ELR (cell line): ENCODE results near the gene UBXN11.
"Not testable (repeated sequence)": the region's sequence is repeated elsewhere in the genome, so short reads cannot be mapped to it uniquely, and the experiment has no call there.

ENCODE experiments used
- DNase-seq: peaks from one replicate; pipeline ENCODE4 v3.0.0-alpha.2; 2015; ENCODE audit warnings: low read depth

Gene UBXN11

DNA sequence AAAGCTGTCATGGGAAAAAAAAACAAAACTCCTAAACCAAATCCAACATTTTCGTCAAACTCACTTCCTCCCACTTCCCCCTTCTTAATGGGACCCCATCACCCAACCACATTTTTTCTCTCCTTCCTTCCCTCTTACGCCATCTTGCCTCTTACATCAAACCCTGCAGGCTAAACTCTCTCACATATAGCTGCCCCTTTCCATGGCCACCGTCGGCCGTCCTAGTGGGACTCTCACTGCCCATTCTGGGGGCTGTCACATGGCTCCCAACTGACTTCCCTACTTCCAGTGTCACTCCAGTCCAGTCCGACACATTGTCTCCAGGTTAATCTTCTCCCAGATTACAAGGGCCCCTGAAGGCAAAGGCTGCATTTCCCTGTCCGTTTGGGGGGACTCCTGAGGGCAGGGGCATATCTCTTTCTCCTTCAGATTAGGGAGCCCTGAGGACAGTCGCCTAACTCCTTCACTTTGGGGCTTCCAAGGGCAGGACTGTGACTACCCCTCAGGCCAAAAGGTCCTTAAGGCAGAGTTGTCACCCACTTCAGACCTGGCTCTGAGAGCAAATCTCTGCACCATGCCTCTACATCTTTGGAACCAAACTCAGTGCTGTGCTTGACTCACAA, 658 bp downstream of the UBXN11 start:
- no peak for DNase-seq

DNA sequence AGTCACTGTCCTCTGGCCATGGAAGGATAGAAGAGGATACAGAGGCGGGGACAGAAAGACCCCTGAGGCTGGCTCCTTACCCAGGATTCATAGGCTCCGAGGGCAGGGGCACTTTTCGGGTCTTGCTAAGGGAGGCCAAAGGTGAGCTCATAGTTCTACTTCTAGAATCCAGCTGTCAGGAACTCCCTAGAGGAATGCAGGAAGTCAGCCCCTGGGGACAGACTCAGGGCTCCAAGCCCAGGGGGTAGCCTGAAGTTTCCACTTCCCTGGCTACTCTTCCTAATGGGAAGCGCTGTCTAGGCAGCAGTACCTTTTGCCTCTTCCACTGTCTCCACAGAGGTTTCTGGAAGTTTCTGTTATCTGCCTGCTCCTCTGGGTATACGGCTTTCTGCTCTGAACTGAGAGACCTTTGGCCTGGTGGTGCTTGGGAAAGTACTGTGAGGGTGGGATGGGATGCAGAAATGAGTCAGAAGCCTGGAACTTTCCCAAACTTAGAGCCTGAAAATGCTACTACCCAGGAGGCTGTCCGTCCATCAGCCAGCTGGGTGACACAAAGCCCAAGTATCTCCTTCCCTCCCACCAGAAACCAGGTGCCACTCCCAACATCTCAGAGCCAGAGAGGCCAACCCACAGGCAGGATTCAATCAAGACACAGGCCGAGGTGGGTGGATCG, 3.6 kb downstream of the UBXN11 start:
- peak; percentile 82 for DNase-seq

DNA sequence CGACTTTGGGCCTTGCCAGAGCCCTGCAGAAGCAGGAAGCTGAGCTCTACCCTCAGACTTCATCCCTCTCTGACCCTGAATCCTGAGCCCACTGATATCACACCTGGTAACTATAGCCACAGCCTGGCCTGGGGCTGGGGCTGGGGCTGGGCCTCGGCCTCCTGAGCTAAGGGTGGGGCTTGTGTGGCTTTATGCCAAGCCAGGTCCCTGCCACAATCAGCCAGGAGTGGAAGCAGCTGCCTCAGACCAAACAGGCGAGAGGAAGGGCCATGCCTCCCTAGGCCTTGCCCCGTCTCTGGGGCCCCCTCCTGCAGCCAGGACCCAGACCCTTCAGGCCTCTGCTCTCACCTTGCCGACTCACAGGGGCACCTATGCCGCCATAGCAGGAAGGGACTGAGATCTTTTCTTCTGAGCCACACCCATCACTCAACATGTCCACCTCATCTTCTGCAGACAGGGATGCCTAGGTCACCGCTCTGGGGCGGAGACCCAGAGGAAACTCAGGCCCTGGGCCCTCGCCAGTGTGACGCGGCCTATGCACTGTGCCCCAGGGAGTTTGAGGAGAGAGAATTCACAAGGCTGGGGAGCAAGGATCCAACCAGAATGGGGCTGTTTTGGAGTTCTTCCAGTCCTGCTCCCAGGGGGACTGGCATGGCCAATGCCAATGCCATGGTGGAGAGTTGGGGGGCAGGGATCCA, 5.7 kb downstream of the UBXN11 start:
- DNase-seq = no peak

DNA sequence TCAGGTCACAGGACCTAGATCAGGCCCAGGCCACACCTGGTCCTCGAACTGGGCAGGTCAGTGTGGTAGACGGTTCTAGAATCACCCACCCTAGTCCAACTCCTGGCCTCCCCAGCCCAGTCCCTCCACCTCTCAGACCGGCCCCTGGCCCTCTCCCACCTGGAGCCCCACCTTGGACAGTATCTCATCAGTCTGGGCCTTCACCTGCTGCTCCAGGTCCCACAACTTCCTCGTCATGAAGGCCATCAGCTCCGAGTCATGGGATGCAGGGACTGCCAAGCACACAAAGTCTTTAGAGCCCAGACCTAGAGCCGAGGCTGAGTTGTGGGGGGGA, 8.7 kb downstream of the UBXN11 start:
- DNase-seq = no peak

DNA sequence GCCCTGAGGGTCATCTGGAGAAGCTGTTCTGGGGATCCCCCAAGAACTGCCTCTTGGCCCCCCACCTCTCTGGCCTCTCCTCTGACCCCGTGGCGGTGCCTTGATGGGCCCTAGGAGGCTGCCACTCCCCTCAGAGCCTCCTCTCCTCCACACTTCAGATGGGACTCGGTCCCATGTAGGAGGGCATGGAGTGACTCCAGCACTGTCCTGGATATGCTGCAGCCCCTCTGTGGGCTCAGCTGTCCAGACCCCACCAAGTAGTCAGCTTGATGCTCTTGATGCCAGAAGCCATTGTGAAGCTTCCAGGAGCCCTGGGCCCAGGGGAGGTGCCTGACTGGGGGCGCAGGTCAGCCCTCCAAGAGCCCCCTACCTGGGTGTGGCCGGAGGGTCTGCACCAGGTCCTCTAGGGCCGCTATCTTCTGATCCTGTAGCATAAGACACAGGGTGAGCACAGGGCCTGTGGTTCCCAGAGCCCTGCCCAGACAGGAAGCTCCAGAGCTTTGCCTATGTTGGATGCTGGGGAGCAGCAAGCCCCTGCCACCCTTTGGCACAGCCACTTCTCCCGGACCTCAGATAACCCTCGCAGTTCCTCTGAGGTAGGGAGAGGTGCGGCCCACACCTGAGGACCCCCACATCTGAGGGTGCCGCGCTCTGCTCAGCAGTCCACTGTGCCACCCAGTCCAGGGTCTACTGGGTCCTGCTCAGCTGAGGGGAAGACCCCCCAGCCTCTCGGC, 9.2 kb downstream of the UBXN11 start:
- DNase-seq = no peak

DNA sequence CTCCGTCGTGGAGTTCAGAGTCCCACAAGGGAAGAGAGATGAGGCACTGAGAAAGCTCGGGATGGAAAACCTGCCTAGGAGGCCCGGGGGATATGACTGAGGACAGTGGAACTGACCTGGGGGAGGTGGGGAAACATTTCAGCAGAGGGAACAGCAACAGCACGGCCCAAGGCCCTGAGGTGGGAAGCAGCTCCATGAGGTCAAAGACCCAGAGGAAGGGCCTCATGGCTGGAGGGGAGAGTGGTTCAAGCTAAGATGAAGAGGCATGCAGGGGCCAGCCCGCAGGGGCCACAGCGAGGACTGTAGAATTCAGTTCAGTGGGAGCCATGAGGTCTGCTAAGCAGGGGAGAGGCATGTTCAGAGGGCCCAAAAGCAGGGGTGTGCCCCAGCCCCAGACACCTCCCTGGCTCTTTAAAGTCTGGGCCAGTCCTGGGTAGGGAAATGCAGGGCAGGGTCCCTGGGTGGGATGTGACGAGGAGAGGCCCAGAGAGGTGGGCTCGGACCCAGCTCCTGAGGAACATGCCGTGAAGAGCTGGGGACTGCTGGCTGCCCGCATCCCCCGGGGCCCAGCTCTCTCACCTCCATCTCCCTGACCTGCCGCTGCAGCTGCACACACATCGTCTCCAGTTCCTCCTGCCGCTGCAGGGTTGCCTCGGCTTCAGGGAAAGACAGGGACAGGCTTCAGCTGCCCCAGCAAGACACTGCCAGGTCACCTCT, 9.9 kb downstream of the UBXN11 start:
- DNase-seq = no peak

DNA sequence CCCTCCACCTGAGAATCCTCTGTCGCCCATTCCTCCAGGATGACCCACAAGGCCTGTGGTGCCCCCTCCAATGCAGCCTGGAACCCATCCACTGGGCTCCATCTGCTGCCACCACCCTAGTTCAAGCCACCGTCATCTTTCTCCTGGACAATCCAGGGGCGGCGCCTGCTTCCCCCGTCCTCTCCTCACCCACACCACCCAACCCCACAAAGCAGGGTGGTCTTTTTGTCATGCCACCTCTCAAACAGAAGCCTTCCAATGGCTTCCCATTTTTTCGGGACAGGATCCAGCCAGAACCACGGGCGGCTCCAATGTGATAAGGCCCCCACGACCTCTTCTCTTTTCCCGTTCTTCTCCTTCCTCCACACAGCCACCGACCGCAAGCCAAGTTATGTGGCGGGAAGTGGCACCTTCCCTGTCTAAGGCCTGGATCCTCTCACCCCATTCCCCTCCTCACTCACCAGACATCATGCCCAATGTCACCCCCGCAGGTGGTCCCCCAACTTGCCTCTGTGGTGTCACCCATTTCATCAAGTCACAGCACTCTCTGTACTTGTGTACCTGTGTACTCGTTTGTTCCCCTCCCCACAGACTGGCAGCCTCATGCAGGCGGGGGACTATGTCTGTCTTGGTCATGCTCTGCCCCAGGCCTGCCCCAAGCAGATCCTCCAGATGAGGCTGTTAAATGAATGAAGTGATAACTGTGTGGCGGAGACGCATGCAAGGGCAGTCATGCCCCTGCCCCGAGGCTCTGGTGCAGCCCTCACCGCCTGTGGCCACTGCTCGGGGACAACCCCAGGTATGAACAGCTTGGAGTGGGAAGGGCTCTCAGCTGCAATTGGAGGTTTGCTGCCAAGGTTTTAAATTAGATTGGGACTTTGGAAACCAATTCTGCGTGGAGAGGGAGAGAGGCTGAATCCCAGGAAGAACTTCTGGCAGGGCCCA, 11.0 kb downstream of the UBXN11 start:
- DNase-seq = no peak

DNA sequence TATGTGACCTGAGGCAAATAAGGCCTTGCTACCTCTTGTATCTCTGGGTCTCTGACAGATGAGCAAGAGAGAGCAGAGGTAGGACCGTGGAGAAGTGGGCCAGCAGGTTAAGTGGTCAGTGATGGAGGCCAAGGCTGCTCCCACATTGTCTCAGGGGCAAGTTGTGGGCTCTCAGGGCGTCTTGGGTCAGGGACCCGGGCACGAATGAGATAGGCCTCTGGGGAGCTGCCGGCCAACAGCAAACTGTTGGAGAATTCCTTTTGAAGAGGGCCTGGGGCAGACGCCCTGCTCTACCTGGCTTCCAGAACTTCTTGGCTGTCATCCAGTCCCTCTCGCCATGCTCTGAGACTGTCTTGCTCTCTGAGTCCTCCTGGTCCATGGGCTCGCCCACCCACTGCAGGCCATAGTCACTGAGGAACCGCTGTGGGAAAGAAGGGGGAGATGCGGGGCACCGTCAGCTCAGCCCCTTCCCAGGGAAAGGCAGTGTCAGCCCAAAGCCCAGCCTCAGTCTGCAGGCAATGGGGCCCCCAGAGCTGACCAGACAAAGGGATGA, 12.4 kb downstream of the UBXN11 start:
- DNase-seq = no peak

DNA sequence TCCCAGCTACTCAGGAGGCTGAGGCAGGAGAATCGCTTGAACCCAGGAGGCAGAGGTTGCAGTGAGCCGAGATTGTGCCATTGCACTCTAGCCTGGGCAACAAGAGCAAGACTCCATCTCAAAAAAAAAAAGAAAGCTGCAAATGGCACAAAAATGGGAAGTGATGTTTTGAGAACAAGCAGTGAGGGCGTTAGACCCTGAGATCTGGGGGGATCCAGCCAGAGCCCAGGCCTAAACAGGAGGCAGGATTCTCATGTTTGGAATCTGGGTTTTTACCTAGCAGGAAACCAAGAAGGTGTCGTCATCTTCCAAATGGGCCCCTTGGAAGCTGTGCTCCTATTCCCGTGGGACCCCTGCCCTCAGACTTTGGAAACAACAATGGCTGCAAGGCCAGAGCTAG, 13.7 kb downstream of the UBXN11 start:
- not testable (repeated sequence) for DNase-seq

DNA sequence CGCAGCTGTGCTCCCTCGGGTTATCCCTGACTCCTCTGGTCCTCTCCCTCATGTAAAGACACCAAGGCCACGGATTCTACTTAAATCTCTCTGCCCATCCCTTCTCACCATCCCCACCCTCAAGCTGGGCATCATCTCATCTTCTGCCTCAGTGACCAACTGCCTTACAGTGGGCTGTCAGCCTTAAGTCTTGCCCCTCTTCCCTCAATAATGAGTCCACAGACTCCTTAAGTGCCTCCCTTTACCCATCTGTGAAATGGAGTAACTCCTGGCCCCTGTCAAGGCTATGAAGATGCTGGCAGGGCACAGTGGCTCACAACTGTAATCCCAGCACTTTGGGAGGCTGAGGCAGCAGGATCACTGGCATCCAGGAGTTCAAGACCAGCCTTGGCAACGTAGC, 14.5 kb downstream of the UBXN11 start:
- no peak for DNase-seq

DNA sequence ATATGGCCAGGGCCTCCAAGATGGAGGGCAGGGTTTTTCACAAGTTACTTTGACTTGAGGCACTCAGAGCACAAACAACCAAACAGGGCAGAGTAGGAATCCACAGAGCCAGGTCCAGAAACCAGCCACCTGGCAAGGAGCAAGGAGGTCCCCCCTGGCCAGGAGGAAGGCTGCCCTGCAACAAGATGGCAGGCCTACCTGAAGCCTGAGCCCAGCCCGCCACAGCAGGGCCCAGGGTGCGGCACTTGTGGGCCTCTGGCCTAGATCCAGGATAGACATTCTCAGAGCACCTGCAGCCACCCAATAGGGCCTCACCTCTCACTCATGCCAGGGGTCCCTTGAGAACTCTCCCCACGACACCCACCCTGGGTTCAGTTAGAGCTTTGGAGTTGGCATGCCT, 15.0 kb downstream of the UBXN11 start:
- no peak for DNase-seq

DNA sequence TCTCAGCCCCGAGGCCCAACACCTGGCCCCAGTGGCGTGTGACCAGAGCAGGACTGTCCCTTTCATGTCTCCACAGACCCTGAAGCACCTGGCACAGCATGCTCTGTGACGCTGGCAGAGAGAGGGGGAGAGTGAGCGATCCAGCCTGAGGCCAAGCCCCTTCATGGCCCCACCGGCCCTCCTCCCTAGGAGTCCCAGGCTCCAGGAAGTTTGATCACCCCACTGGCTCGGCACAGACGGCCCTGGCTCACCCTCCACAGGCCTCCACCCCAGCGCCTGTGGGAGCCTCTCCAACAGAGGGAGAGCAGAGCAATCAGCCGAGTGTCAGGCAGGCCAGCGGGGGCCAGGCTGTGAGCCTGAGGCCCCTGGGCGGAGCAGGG, 15.6 kb downstream of the UBXN11 start:
- DNase-seq = no peak

DNA sequence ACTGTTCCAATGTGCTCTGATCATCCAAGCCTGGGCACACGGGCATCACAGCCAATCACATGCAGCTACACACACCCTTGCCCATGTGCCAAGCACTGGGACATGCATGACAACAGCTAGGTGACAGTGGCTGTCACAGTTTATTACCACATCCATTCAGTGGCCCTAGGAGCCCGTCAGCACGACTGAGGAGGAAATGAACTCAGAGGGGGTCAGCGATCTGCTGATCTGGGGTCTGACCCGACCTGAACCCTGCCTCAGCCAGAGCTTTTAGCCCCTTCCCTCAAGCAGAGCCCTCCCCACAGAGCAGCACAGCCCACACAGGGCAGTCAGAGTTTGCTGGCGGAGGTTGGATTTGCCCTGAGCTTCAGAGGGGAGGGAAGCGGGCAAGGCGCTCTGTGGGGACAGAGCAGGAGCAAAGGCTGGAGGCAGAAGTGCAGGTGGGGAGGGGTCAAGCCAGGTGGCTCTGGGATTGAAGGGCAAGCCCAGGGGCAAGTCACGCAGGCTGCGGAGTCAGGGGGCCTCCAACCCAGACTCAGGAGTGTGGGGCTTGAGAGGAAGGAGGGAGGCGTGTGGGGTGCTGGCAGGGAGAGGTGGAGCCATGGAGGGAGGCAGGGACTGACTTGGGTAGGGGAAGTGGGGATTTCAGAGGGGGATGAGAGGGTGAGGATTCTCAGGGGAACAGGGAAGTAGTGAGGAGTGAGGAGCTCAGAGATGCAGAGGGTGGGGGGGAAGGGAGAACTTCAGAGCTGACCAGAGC, 16.1 kb downstream of the UBXN11 start:
- no peak for DNase-seq

DNA sequence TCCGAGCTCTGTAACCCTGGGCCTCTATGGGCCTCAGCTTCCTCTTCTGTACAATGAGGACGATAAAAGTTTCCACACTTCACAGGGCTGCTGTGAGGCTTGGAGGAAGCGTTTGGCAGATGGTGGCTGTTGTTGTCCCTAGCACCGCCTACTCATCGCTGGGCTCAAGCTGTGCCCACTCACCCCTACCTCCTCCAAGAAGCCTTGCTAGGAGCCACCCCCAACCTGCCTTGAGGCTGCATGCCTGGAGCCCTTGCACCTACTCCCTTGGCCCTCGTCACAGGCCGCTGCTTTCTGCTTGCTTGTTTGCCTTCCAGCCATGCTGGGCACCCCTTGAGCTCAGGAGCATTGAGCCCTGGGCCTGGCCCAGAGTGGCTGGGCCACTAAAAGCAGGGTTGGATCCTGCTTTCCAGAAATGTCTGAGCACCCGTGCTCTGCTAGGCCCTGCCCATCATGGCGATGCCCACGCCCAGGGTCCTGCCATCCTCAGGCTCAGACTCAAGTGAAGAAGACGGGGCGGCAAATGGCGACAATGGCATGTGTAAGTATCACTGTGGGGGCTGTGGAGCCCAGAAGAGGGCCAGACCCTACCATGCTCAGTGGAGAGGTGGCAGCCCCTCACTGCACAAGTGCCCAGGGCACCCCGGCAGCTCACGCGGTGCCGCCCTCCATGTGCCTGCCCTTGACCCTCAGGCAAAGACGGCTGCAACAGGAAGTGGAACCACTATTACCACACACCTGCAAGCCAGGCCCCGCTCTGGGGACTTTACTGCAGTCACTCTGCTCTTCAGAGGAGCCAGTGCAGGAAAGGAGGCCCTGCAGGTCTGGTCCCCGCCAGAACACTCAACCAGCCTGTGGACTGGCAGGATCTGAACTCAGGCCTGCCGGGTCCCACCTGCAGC, 17.0 kb downstream of the UBXN11 start:
- no peak for DNase-seq

DNA sequence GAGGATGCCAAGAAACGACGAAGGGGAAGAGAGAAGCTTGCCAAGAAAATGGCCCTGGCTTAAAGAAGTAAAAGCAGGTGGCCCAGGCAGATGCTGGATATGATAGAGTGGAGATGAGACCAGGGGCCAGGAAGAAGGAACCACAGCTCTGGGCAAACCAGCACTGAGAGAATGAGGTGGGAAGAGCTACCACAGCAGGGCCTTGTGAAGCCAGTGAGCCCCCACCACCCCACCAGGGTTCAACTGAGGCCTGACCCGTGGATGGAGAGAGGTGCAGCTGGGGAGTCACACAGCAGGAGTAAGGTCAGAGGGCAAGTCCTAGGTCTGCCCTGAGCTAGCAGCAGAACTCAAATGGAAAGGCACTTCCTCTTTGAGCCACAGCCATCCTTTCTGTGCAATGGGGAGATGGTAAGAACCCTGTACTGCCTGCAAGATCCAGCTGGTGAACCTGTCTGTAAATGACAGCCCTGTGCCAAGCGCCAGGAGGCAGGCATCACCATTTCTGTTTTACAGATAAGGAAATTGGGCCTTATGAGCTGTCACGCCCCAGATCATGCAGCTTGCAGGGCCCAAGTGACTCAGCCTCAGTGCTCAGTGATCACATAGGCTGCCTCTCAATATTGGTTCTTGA, 18.0 kb downstream of the UBXN11 start:
- DNase-seq = peak; percentile 37

DNA sequence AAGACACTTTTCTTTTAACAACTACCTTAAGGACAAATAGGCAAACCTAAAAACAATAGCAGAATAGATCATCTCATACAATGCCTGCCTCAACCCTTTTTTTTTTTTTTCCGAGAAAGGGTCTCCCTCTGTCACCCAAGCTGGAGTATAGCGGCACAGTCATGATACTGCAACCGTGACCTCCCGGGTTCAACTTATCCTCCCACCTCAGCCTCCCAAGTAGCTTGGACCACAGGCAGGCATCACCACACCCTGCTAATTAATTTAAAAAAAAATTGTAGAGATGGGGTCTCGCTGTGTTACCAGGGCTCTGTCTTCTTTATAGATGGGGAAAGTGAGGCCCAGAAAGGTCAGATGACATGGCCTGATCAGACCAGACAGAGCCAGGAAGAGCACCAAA, 18.6 kb downstream of the UBXN11 start:
- no peak for DNase-seq

DNA sequence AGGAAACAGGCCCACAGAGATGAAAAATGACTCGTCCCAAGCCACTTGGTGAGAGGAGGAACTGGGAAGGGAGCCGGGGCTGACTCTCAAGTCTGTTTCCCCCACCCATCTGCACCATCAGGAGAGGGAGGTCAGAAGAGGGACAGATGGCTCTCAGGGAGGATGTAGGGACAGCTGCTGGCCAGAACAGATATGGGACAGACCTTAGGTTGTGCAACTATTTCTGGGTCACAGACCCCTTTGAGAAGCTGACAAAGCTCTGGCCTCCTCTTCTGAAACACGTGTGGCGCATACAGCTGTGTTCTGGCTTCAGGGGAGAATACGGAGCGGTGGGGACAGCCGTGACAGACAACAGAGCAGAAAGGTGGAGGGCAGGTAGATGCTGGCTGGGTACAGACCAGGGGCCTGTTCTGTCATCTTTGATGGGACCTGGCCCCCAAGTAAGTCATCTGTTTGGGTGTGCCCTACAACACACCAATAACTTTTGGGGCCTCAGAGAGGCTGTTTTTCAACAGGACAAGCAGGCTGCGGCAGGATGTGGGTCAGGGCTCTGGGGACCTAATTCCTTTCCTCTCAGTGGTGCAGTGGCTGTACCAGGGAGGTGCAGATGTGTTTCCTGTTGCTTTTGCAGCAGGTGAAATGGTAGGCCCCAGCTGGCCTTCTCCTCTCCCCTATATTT, 19.3 kb downstream of the UBXN11 start:
- DNase-seq = peak; percentile 24

DNA sequence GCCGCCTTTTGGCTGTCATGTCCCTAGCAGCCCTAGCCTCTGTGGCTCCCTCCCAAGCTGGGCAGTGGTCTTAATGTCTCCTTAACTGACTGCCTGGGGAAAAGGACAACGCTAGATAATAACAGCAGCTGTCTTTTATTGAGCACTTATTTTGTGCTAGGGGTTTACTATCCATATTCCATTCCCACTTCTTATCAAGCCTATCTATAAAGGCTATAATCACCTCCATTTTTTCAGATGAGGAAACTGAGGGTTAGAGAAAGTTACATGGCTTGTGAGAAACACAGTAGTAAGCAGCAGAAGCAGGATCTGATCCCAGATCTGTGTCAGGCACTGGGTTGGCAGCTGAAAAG, 20.4 kb downstream of the UBXN11 start:
- DNase-seq = no peak
